ENCODE data around the gene KRT38.

KRT38 gene

GRCh38 chr17:41394254-41394996 lies 46.4 kb downstream of the KRT38 start:
- peak; percentile 31 for DNase-seq

- no peak for DNase-seq
These were observed 47.0 kb downstream of the KRT38 start for GRCh38 chr17:41393826-41394225.

- no peak for DNase-seq
These were observed 47.5 kb downstream of the KRT38 start for GRCh38 chr17:41393294-41393693.

- peak; percentile 65 for DNase-seq
These were observed 48.5 kb downstream of the KRT38 start for GRCh38 chr17:41392278-41392677.

GRCh38 chr17:41391535-41391934 lies 49.2 kb downstream of the KRT38 start:
- no peak for DNase-seq

- no peak for DNase-seq
These were observed 50.3 kb downstream of the KRT38 start for GRCh38 chr17:41390411-41390938.

GRCh38 chr17:41387670-41388069 lies 53.1 kb downstream of the KRT38 start:
- DNase-seq = no peak

- no peak for DNase-seq
These were observed 54.6 kb downstream of the KRT38 start for GRCh38 chr17:41386227-41386626.

Data from EL (cell line).